Epithelial cell of esophagus (primary cell): ENCODE results near the gene ZXDC.

Source experiments
- DNase-seq: peaks from one replicate; pipeline ENCODE4 v3.0.0; 2010; ENCODE audit warnings: low read depth
- H3K4me3 ChIP-seq: 2 replicates; pipeline ENCODE4 v1.5.1; 2011; ENCODE audit warnings: mild to moderate bottlenecking, low read length, control low read depth
- CTCF ChIP-seq: IDR thresholded peaks from 2 replicates; pipeline ENCODE4 v1.5.1; 2011; ENCODE audit warnings: low read depth, mild to moderate bottlenecking, low read length, control low read depth, inconsistent platforms; ENCODE audit not compliant: insufficient read depth; ENCODE audit errors: missing control alignments

The ZXDC gene

GRCh38 chr3:126442094-126442855 is 33.4 kb downstream of the ZXDC start:
- H3K4me3 ChIP-seq, result no peak overlapping the region
- TF ChIP-seq CTCF, result no peak
- no peak for DNase-seq

- no peak for DNase-seq
- H3K4me3 ChIP-seq, result no peak overlapping the region
- TF ChIP-seq CTCF, result no peak
Measured at GRCh38 chr3:126441256-126441880, 34.3 kb downstream of the ZXDC start.

- no peak for DNase-seq
- no peak for TF ChIP-seq CTCF
- H3K4me3 ChIP-seq, result no peak overlapping the region
Measured at GRCh38 chr3:126440709-126440995, 35.0 kb downstream of the ZXDC start.

GRCh38 chr3:126439968-126440708 is 35.6 kb downstream of the ZXDC start:
- no peak for TF ChIP-seq CTCF
- H3K4me3 ChIP-seq, result no peak overlapping the region
- DNase-seq, result no peak

- DNase-seq, result no peak
Measured at GRCh38 chr3:126439346-126439967, 36.2 kb downstream of the ZXDC start.

GRCh38 chr3:126438746-126439145 is 36.9 kb downstream of the ZXDC start:
- TF ChIP-seq CTCF, result no peak
- no peak for DNase-seq
- H3K4me3 ChIP-seq, result no peak overlapping the region

More at GRCh38 chr3:126439346-126439967, 36.2 kb downstream of the ZXDC start:
- no peak for TF ChIP-seq CTCF
- no peak overlapping the region for H3K4me3 ChIP-seq
